GM23338 (cell line): ENCODE data around the gene SLC35B1. TPM values are rescaled to one million over a fixed set of nuclear protein-coding genes. Genes with fewer than 3 reads are reported as not detected.
A peak's percentile ranks its signal among the peaks of the same experiment; 100 is the strongest.

Experiments used
- ATAC-seq: fragments of 200-7000 bp; cut with Tn5 transposase; 3 replicates; pipeline ENCODE4 v1.9.1; 2020
- DNase-seq: peaks from one replicate; pipeline ENCODE4 v3.0.0-alpha.2; 2015; ENCODE audit warnings: low spot score
- H2AFZ ChIP-seq: fragments of 200-600 bp; sonication (generic); 2 replicates; pipeline ENCODE4 v1.8.0; 2016; ENCODE audit warnings: antibody characterized with exemption, mild to moderate bottlenecking, moderate library complexity
- H3F3A ChIP-seq: fragments of 200-600 bp; sonication (generic); replicated peaks from 2 replicates; pipeline ENCODE4 v1.8.0; 2017; ENCODE audit warnings: antibody characterized with exemption, mixed run types, low read depth
- H3K27ac ChIP-seq: fragments of 200-600 bp; sonication (generic); 2 replicates; pipeline ENCODE4 v1.6.1; 2016; ENCODE audit warnings: low read depth
- H3K27me3 ChIP-seq: fragments of 200-600 bp; sonication (generic); 2 replicates; pipeline ENCODE4 v1.8.0; 2016; ENCODE audit warnings: mild to moderate bottlenecking, mixed run types, moderate library complexity; ENCODE audit not compliant: insufficient read depth
- H3K36me3 ChIP-seq: fragments of 200-600 bp; sonication (generic); 2 replicates; pipeline ENCODE4 v1.8.0; 2016; ENCODE audit warnings: mild to moderate bottlenecking; ENCODE audit not compliant: insufficient read depth
- H3K4me1 ChIP-seq: fragments of 200-600 bp; sonication (generic); 2 replicates; pipeline ENCODE4 v1.8.0; 2016; ENCODE audit warnings: mild to moderate bottlenecking, moderate library complexity; ENCODE audit not compliant: insufficient read depth
- H3K4me2 ChIP-seq: fragments of 200-600 bp; sonication (generic); 2 replicates; pipeline ENCODE4 v1.7.1; 2017; ENCODE audit warnings: mixed run types
- H3K4me3 ChIP-seq: fragments of 200-600 bp; sonication (generic); 2 replicates; pipeline ENCODE4 v1.6.1; 2016; ENCODE audit warnings: mixed run types
- H3K79me2 ChIP-seq: fragments of 200-600 bp; sonication (generic); replicated peaks from 2 replicates; pipeline ENCODE4 v1.8.0; 2017; ENCODE audit warnings: mild to moderate bottlenecking; ENCODE audit not compliant: insufficient read depth
- H3K9me2 ChIP-seq: fragments of 200-600 bp; sonication (generic); 2 replicates; pipeline ENCODE4 v1.8.0; 2017; ENCODE audit not compliant: insufficient read depth
- H4K20me1 ChIP-seq: fragments of 200-600 bp; sonication (generic); replicated peaks from 2 replicates; pipeline ENCODE4 v1.8.0; 2017; ENCODE audit warnings: mild to moderate bottlenecking; ENCODE audit not compliant: insufficient read depth
- H3K27ac Mint-ChIP-seq: 2 replicates; pipeline ENCODE4 v1.8.0; 2020; ENCODE audit warnings: inconsistent platforms, mild to moderate bottlenecking, moderate library complexity, mixed read lengths
- H3K27me3 Mint-ChIP-seq: 3 replicates; pipeline ENCODE4 v1.8.0; 2022; ENCODE audit warnings: low read depth, mild to moderate bottlenecking, moderate library complexity, mixed read lengths, inconsistent platforms; ENCODE audit not compliant: insufficient read depth, poor library complexity
- H3K36me3 Mint-ChIP-seq: 3 replicates; pipeline ENCODE4 v1.8.0; 2021; ENCODE audit warnings: low read depth, mild to moderate bottlenecking, inconsistent platforms, moderate library complexity, mixed read lengths
- H3K4me1 Mint-ChIP-seq: 3 replicates; pipeline ENCODE4 v1.8.0; 2020; ENCODE audit warnings: mild to moderate bottlenecking, inconsistent platforms, mixed read lengths
- H3K4me3 Mint-ChIP-seq: 3 replicates; pipeline ENCODE4 v1.8.0; 2021; ENCODE audit warnings: moderate library complexity, mild to moderate bottlenecking, inconsistent platforms, mixed read lengths
- H3K9me3 Mint-ChIP-seq: 3 replicates; pipeline ENCODE4 v1.8.0; 2020; ENCODE audit warnings: moderate library complexity, mild to moderate bottlenecking, inconsistent platforms, mixed read lengths
- EZH2phosphoT487 ChIP-seq: fragments of 200-600 bp; sonication (generic); IDR thresholded peaks from one replicate; pipeline ENCODE4 v1.8.1; 2018; ENCODE audit warnings: antibody characterized with exemption; ENCODE audit not compliant: unreplicated experiment
- JUNB ChIP-seq: IDR thresholded peaks from one replicate; pipeline ENCODE4 v1.6.1; 2016; ENCODE audit warnings: antibody characterized with exemption; ENCODE audit not compliant: unreplicated experiment
- POLR2AphosphoS5 ChIP-seq: IDR thresholded peaks from 2 replicates; pipeline ENCODE4 v1.6.1; 2016; ENCODE audit warnings: antibody characterized with exemption, low read depth
- STAT1 ChIP-seq: IDR thresholded peaks from one replicate; pipeline ENCODE4 v1.6.1; 2016; ENCODE audit warnings: antibody characterized with exemption; ENCODE audit not compliant: unreplicated experiment
- polyA plus RNA-seq: library from polyadenylated mRNA; unstranded; fragments of >200 nt; fragmentation: Nextera tagmentation; extraction: Ambion mirVana; gene quantifications from 2 replicates; pipeline ENCODE4 v1.2.1, GENCODE V29; 2016
- total RNA-seq: library from RNA; depleted of rRNA; stranded (reverse); fragments of >200 nt; shearing (Covaris generic); gene quantifications from 2 replicates; pipeline ENCODE4 v1.2.3, GENCODE V29; 2014
- TF ChIP-seq, protein P1 (sequence below), 2 experiments: fragments of 200-600 bp in 1 of 2; sonication (generic) in 1 of 2; conservative IDR thresholded peaks; 2 replicates each; pipeline versions ENCODE4 v1.5.1 to v1.6.1; 2016 to 2017; ENCODE audit warnings: antibody characterized with exemption in 2 of 2, low read depth in 2 of 2, mild to moderate bottlenecking in 2 of 2, moderate library complexity in 1 of 2
- TF ChIP-seq, protein P2 (sequence below): IDR thresholded peaks from 2 replicates; pipeline ENCODE4 v1.6.1; 2016; ENCODE audit warnings: antibody characterized with exemption
- TF ChIP-seq, protein P3 (sequence below): IDR thresholded peaks from one replicate; pipeline ENCODE4 v1.6.1; 2018; ENCODE audit warnings: antibody characterized with exemption; ENCODE audit not compliant: unreplicated experiment

SLC35B1 gene
- total and polyA plus RNA-seq, 2 experiments from 2014 or later, result 56.7 to 58.9 TPM

GRCh38 chr17:49703557-49704277 is 4.0 kb downstream of the SLC35B1 start:
- Histone ChIP-seq H3K4me3 (no peak overlapping the region), H3K36me3 (peaks cover 28% of the 10 kb centered on the region), H3K4me1 (peaks cover 3% of the 10 kb centered on the region; the same call in 1 of the 2 replicates), H3K27me3 (no peaks in the 10 kb centered on the region), H3K4me2 (no peak overlapping the region), H3K27ac (no peak overlapping the region), H3K9me2 (no peaks in the 10 kb centered on the region), H3K79me2 (peaks cover 13% of the 10 kb centered on the region), H3F3A (peaks cover 3% of the 10 kb centered on the region; the same call in 1 of the 2 replicates), H4K20me1 (no peaks in the 10 kb centered on the region), H2AFZ (no peak overlapping the region)
- Mint-ChIP-seq H3K4me3 (no peak overlapping the region), H3K36me3 (peaks cover 56% of the 10 kb centered on the region), H3K27ac (no peak overlapping the region), H3K27me3 (peaks cover 8% of the 10 kb centered on the region), H3K4me1 (peaks cover 14% of the 10 kb centered on the region), H3K9me3 (no peaks in the 10 kb centered on the region)
- peak; percentile 5; the same call in 1 of the 3 replicates for ATAC-seq
- peak; percentile 66 for DNase-seq
- TF ChIP-seq, protein P1, sequence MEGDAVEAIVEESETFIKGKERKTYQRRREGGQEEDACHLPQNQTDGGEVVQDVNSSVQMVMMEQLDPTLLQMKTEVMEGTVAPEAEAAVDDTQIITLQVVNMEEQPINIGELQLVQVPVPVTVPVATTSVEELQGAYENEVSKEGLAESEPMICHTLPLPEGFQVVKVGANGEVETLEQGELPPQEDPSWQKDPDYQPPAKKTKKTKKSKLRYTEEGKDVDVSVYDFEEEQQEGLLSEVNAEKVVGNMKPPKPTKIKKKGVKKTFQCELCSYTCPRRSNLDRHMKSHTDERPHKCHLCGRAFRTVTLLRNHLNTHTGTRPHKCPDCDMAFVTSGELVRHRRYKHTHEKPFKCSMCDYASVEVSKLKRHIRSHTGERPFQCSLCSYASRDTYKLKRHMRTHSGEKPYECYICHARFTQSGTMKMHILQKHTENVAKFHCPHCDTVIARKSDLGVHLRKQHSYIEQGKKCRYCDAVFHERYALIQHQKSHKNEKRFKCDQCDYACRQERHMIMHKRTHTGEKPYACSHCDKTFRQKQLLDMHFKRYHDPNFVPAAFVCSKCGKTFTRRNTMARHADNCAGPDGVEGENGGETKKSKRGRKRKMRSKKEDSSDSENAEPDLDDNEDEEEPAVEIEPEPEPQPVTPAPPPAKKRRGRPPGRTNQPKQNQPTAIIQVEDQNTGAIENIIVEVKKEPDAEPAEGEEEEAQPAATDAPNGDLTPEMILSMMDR (conservative IDR thresholded peaks at IDR 0.05; ENCODE audit: low read depth in 2 of 2), result peak; percentile 40 to 65
- TF ChIP-seq, protein P2, sequence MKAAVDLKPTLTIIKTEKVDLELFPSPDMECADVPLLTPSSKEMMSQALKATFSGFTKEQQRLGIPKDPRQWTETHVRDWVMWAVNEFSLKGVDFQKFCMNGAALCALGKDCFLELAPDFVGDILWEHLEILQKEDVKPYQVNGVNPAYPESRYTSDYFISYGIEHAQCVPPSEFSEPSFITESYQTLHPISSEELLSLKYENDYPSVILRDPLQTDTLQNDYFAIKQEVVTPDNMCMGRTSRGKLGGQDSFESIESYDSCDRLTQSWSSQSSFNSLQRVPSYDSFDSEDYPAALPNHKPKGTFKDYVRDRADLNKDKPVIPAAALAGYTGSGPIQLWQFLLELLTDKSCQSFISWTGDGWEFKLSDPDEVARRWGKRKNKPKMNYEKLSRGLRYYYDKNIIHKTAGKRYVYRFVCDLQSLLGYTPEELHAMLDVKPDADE, result no peak
- no peak for TF ChIP-seq POLR2AphosphoS5

- no peaks in the 10 kb centered on the region for H3K4me1 ChIP-seq
- peaks cover 50% of the 10 kb centered on the region for H3K36me3 Mint-ChIP-seq
- H3K9me3 Mint-ChIP-seq, result no peaks in the 10 kb centered on the region
- no peaks in the 10 kb centered on the region for H3K27me3 ChIP-seq
- H3F3A ChIP-seq, result no peaks in the 10 kb centered on the region
- TF ChIP-seq EZH2phosphoT487 (no peak), POLR2AphosphoS5 (no peak), JUNB (no peak), STAT1 (no peak)
- TF ChIP-seq, protein P2, result no peak
- TF ChIP-seq, protein P3, sequence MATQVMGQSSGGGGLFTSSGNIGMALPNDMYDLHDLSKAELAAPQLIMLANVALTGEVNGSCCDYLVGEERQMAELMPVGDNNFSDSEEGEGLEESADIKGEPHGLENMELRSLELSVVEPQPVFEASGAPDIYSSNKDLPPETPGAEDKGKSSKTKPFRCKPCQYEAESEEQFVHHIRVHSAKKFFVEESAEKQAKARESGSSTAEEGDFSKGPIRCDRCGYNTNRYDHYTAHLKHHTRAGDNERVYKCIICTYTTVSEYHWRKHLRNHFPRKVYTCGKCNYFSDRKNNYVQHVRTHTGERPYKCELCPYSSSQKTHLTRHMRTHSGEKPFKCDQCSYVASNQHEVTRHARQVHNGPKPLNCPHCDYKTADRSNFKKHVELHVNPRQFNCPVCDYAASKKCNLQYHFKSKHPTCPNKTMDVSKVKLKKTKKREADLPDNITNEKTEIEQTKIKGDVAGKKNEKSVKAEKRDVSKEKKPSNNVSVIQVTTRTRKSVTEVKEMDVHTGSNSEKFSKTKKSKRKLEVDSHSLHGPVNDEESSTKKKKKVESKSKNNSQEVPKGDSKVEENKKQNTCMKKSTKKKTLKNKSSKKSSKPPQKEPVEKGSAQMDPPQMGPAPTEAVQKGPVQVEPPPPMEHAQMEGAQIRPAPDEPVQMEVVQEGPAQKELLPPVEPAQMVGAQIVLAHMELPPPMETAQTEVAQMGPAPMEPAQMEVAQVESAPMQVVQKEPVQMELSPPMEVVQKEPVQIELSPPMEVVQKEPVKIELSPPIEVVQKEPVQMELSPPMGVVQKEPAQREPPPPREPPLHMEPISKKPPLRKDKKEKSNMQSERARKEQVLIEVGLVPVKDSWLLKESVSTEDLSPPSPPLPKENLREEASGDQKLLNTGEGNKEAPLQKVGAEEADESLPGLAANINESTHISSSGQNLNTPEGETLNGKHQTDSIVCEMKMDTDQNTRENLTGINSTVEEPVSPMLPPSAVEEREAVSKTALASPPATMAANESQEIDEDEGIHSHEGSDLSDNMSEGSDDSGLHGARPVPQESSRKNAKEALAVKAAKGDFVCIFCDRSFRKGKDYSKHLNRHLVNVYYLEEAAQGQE, result no peak
- DNase-seq (no peak), ATAC-seq (no peak)
- H3K27ac ChIP-seq, result no peak overlapping the region
- H3K27ac Mint-ChIP-seq, result no peak overlapping the region
- peaks cover 3% of the 10 kb centered on the region for H3K27me3 Mint-ChIP-seq
- peaks cover 26% of the 10 kb centered on the region for H3K36me3 ChIP-seq
- H4K20me1 ChIP-seq, result no peaks in the 10 kb centered on the region
- H3K9me2 ChIP-seq, result no peaks in the 10 kb centered on the region
- H3K79me2 ChIP-seq, result no peaks in the 10 kb centered on the region
- peaks cover under 1% of the 10 kb centered on the region; the same call in 2 of the 3 replicates for H3K4me1 Mint-ChIP-seq
- no peak overlapping the region for H3K4me3 ChIP-seq
- H2AFZ ChIP-seq, result no peak overlapping the region
- H3K4me3 Mint-ChIP-seq, result no peak overlapping the region
- no peak overlapping the region for H3K4me2 ChIP-seq
These were observed 6.8 kb downstream of the SLC35B1 start for GRCh38 chr17:49700960-49701359.
